GM13977 (cell line): ENCODE results near the gene C10orf88.

Experiments
- DNase-seq: peaks from one replicate; pipeline ENCODE4 v3.0.0; 2012; ENCODE audit warnings: low spot score
- CTCF ChIP-seq: IDR thresholded peaks from 2 replicates; pipeline ENCODE4 v1.5.1; 2012; ENCODE audit warnings: mild to moderate bottlenecking, control low read depth; ENCODE audit not compliant: insufficient read depth; ENCODE audit errors: extremely low read depth, missing control alignments
- in situ Hi-C: fragments of 300-500 bp; cut with MboI; formaldehyde crosslinking; loops from one replicate; pipeline ENCODE4 v1.12.0; 2022; ENCODE audit warnings: low sequenced_read_pairs, low pct_unique_long_range_greater_than_20kb, mixed read lengths, inconsistent platforms; ENCODE audit not compliant: unreplicated experiment

The C10orf88 gene

GRCh38 chr10:122949296-122949695 is 4.7 kb downstream of the C10orf88 start:
- DNase-seq: no peak
- TF ChIP-seq CTCF: no peak
- in situ Hi-C loops: no loop called here

- no peak for DNase-seq
- TF ChIP-seq CTCF: no peak
- in situ Hi-C loops: no loop called here
These were observed 14.0 kb downstream of the C10orf88 start for GRCh38 chr10:122939856-122940543.

- in situ Hi-C loops: no loop called here
- TF ChIP-seq CTCF: no peak
- DNase-seq: no peak
These were observed 14.7 kb downstream of the C10orf88 start for GRCh38 chr10:122939133-122939855.

- no peak for TF ChIP-seq CTCF
- in situ Hi-C loops: no loop called here
- DNase-seq: no peak
These were observed 22.7 kb downstream of the C10orf88 start for GRCh38 chr10:122931088-122931906.

- DNase-seq: no peak
- no peak for TF ChIP-seq CTCF
These were observed 23.9 kb downstream of the C10orf88 start for GRCh38 chr10:122930140-122930539.

GRCh38 chr10:122915700-122916099 is 38.3 kb downstream of the C10orf88 start:
- no peak for DNase-seq

More at GRCh38 chr10:122930140-122930539, 23.9 kb downstream of the C10orf88 start:
- in situ Hi-C loops: no loop called here

More at GRCh38 chr10:122915700-122916099, 38.3 kb downstream of the C10orf88 start:
- TF ChIP-seq CTCF: no peak
- in situ Hi-C loops: no loop called here
